Measurements from ENCODE around the gene SDC3. TPM values are rescaled to one million over a fixed set of nuclear protein-coding genes. Genes with fewer than 3 reads are reported as not detected.

SDC3 gene
- total and polyA plus RNA-seq, 2 donors (not counting 1 experiment from before 2014, with no cell fraction given), result 0.30 to 4.6 TPM

- POLR2A ChIA-PET, result no interaction called here
- Histone ChIP-seq H3K4me1 (ENCODE audit: control insufficient read depth in 2 of 2, insufficient read depth in 2 of 2, low read length in 2 of 2) (peaks cover 14 to 20% of the 10 kb centered on the region in 2 donors), H3K4me3 (ENCODE audit: control extremely low read depth in 1 of 5, extremely low read depth in 1 of 5, insufficient read depth in 1 of 5, low read depth in 2 of 5, low read length in 4 of 5) (no peak overlapping the region), H2AFZ (ENCODE audit: insufficient read depth, low read depth, low read length, poor library complexity, severe bottlenecking) (no peak overlapping the region), H4K20me1 (ENCODE audit: control insufficient read depth, insufficient read depth, low read length, poor library complexity, severe bottlenecking) (no peaks in the 10 kb centered on the region), H3K9ac (ENCODE audit: low read length) (peak overlapping the region; percentile 20), H3K36me3 (replicated peaks in 1 of 2; ENCODE audit: control extremely low read depth in 1 of 2, control insufficient read depth in 1 of 2, extremely low read depth in 1 of 2, insufficient read depth in 2 of 2, low read length in 1 of 2) (no peaks in the 10 kb centered on the region), H3K27me3 (replicated peaks in 1 of 4; ENCODE audit: control extremely low read depth in 1 of 4, control insufficient read depth in 3 of 4, insufficient read depth in 4 of 4, low read length in 3 of 4) (peaks cover 0 to 15% (median 2%) of the 10 kb centered on the region in 4 experiments), H3K79me2 (ENCODE audit: control insufficient read depth, insufficient read depth, low read length) (no peaks in the 10 kb centered on the region), H3K27ac (ENCODE audit: low read length in 2 of 2) (peak overlapping the region in 1 of 2 donors; percentile 16), H3K4me2 (replicated peaks; ENCODE audit: low read depth, low read length, poor library complexity, severe bottlenecking) (peak overlapping the region; percentile 53), H3K9me3 (ENCODE audit: control extremely low read depth in 1 of 3, control insufficient read depth in 2 of 3, insufficient read depth in 1 of 3, low read length in 2 of 3) (no peaks in the 10 kb centered on the region)
- H3K9me3 Mint-ChIP-seq (ENCODE audit: insufficient read depth), result no peaks in the 10 kb centered on the region
- no peak for TF ChIP-seq CTCF (IDR thresholded peaks at IDR 0.05)
- TF ChIP-seq EZH2 (IDR thresholded peaks at IDR 0.05; ENCODE audit: borderline replicate concordance, insufficient read depth, low read depth, low read length, poor library complexity, severe bottlenecking), result no peak
- CTCF ChIA-PET, result interaction anchor here (0.8 to 1.3 kb wide), 2 partner anchors 30 to 101 kb away, joined by 3 to 4 read pairs; no protein-coding TSS in a partner anchor
- intact Hi-C loops (cut with micrococcal nuclease), result loop anchor here (1.0 to 5.0 kb wide), 3 partner anchors 11 to 126 kb away; no protein-coding TSS in a partner anchor
- peak overlapping the region; percentile 64 for H3K4me3 Mint-ChIP-seq
- peaks cover 50% of the 10 kb centered on the region for H3K27me3 Mint-ChIP-seq
- H3K27ac Mint-ChIP-seq, result peak overlapping the region; percentile 88
- DNase-seq (no peak), ATAC-seq (ENCODE audit: low read depth) (no peak)
- peaks cover 27% of the 10 kb centered on the region for H3K4me1 Mint-ChIP-seq
- WGBS (ENCODE audit: insufficient coverage), result 71% methylated on average over 9 of the region's 11 CpGs
Measured at GRCh38 chr1:30880678-30881318, 27.8 kb downstream of the SDC3 start.

Measured in B cell (primary cell).